IMR-90 (cell line): Measurements from ENCODE around the gene CD33. TPM values are rescaled to one million over a fixed set of nuclear protein-coding genes. Genes with fewer than 3 reads are reported as not detected.

Experiments used
- ATAC-seq: fragments of 200-7000 bp; cut with Tn5 transposase; 2 replicates; pipeline ENCODE4 v1.9.1; 2020; ENCODE audit warnings: low read depth, mild to moderate bottlenecking, moderate library complexity
- BruUV-seq: library from RNA; stranded (reverse); fragments of 400-500 nt; replicated peaks from 2 replicates; lab custom pipeline; 2021; lab: Mats Ljungman, UMichigan
- CTCF ChIA-PET: fragments of 300-600 bp; formaldehyde crosslinking; extraction: SDS; loops from one replicate; lab custom pipeline; 2021; ENCODE audit warnings: antibody characterized with exemption; lab: Yijun Ruan, JAX
- POLR2A ChIA-PET: fragments of 300-600 bp; sonication (Branson Sonifier 250); formaldehyde crosslinking; loops from one replicate; lab custom pipeline; 2022; ENCODE audit warnings: antibody characterized with exemption; ENCODE audit not compliant: unreplicated experiment; lab: Charles Lee
- DNase-seq: peaks from one replicate; pipeline ENCODE4 v3.0.0; 2013
- H2AFZ ChIP-seq: replicated peaks from 2 replicates; pipeline ENCODE3; 2013; ENCODE audit warnings: low read length, mild to moderate bottlenecking; ENCODE audit not compliant: poor library complexity
- H2AK5ac ChIP-seq: 2 replicates; pipeline ENCODE4 v1.6.1; 2013; ENCODE audit warnings: low read depth, low read length, inconsistent platforms
- H2AK9ac ChIP-seq: replicated peaks from 2 replicates; pipeline ENCODE3; 2013; ENCODE audit warnings: mild to moderate bottlenecking, low read depth, low read length, moderate library complexity; ENCODE audit not compliant: poor library complexity
- H2BK120ac ChIP-seq: 2 replicates; pipeline ENCODE4 v1.6.1; 2013; ENCODE audit warnings: low read depth, low read length, inconsistent platforms
- H2BK15ac ChIP-seq: 3 replicates; pipeline ENCODE4 v1.6.1; 2013; ENCODE audit warnings: low read depth, low read length, inconsistent platforms
- H2BK20ac ChIP-seq: 2 replicates; pipeline ENCODE4 v1.6.1; 2013; ENCODE audit warnings: low read depth, mild to moderate bottlenecking, inconsistent platforms, low read length, moderate library complexity
- H2BK5ac ChIP-seq: 2 replicates; pipeline ENCODE4 v1.6.1; 2013; ENCODE audit warnings: mild to moderate bottlenecking, low read depth, low read length, inconsistent platforms; ENCODE audit not compliant: poor library complexity, severe bottlenecking
- H3K14ac ChIP-seq: replicated peaks from 2 replicates; pipeline ENCODE4 v1.6.1; 2013; ENCODE audit warnings: low read depth, low read length, inconsistent platforms
- H3K18ac ChIP-seq: 2 replicates; pipeline ENCODE4 v1.6.1; 2013; ENCODE audit warnings: low read depth, low read length, control low read depth
- H3K23ac ChIP-seq: 2 replicates; pipeline ENCODE4 v1.6.1; 2013; ENCODE audit warnings: low read depth, low read length, inconsistent platforms
- H3K27ac ChIP-seq: 2 replicates; pipeline ENCODE4 v1.5.1; 2013; ENCODE audit warnings: mild to moderate bottlenecking, control low read depth, low read length; ENCODE audit not compliant: insufficient read depth
- H3K27me3 ChIP-seq: 2 replicates; pipeline ENCODE4 v1.6.1; 2013; ENCODE audit warnings: low read length; ENCODE audit not compliant: control insufficient read depth, insufficient read depth
- H3K36me3 ChIP-seq: 2 replicates; pipeline ENCODE4 v1.6.1; 2013; ENCODE audit warnings: low read length, mixed read lengths; ENCODE audit not compliant: control insufficient read depth, insufficient read depth
- H3K4ac ChIP-seq: 2 replicates; pipeline ENCODE4 v1.6.1; 2013; ENCODE audit warnings: low read depth, low read length, inconsistent platforms
- H3K4me1 ChIP-seq: 2 replicates; pipeline ENCODE4 v1.6.1; 2013; ENCODE audit warnings: low read length, mixed read lengths; ENCODE audit not compliant: control insufficient read depth, insufficient read depth
- H3K4me2 ChIP-seq: 2 replicates; pipeline ENCODE4 v1.6.1; 2013; ENCODE audit warnings: low read depth, mild to moderate bottlenecking, control low read depth, low read length, moderate library complexity
- H3K4me3 ChIP-seq: 2 replicates; pipeline ENCODE4 v1.5.1; 2013; ENCODE audit warnings: low read depth, mild to moderate bottlenecking, control low read depth, low read length, moderate library complexity; ENCODE audit not compliant: insufficient read depth
- H3K56ac ChIP-seq: 2 replicates; pipeline ENCODE4 v1.6.1; 2013; ENCODE audit warnings: low read length, inconsistent platforms; ENCODE audit not compliant: insufficient read depth; ENCODE audit errors: extremely low read depth
- H3K79me1 ChIP-seq, 2 experiments: 2 replicates each; pipeline ENCODE4 v1.6.1; 2013; ENCODE audit warnings: low read length in 2 of 2, inconsistent platforms in 1 of 2, low read depth in 1 of 2
- H3K9ac ChIP-seq: 2 replicates; pipeline ENCODE4 v1.6.1; 2013; ENCODE audit warnings: low read depth, low read length, control low read depth
- H3K9me1 ChIP-seq: 2 replicates; pipeline ENCODE4 v1.6.1; 2013; ENCODE audit warnings: low read length, inconsistent platforms; ENCODE audit not compliant: insufficient read depth
- H3K9me3 ChIP-seq: 2 replicates; pipeline ENCODE4 v1.6.1; 2013; ENCODE audit warnings: low read length; ENCODE audit not compliant: control insufficient read depth, insufficient read depth
- H4K20me1 ChIP-seq: 2 replicates; pipeline ENCODE4 v1.6.1; 2013; ENCODE audit warnings: low read length, inconsistent platforms; ENCODE audit not compliant: insufficient read depth
- H4K5ac ChIP-seq: 2 replicates; pipeline ENCODE4 v1.6.1; 2013; ENCODE audit warnings: mild to moderate bottlenecking, low read depth, low read length, control low read depth
- H4K8ac ChIP-seq, 2 experiments: 2 replicates each; pipeline ENCODE4 v1.6.1; 2013; ENCODE audit warnings: low read depth in 2 of 2, low read length in 2 of 2, control low read depth in 1 of 2, inconsistent platforms in 1 of 2
- H4K91ac ChIP-seq: 2 replicates; pipeline ENCODE4 v1.6.1; 2013; ENCODE audit warnings: low read depth, low read length, inconsistent platforms; ENCODE audit not compliant: insufficient read depth
- BHLHE40 ChIP-seq: fragments of 150-350 bp; IDR thresholded peaks from 2 replicates; pipeline ENCODE4 v1.6.1; 2016; ENCODE audit warnings: mild to moderate bottlenecking, low read depth, low read length
- CEBPB ChIP-seq: IDR thresholded peaks from 2 replicates; pipeline ENCODE4 v1.6.1; 2012; ENCODE audit warnings: low read depth, low read length, improper control_type of control experiment
- CHD1 ChIP-seq: IDR thresholded peaks from 2 replicates; pipeline ENCODE4 v1.6.1; 2012; ENCODE audit warnings: low read depth, low read length, improper control_type of control experiment
- CTCF ChIP-seq: conservative IDR thresholded peaks from 2 replicates; pipeline ENCODE4 v1.5.1; 2012; ENCODE audit warnings: mild to moderate bottlenecking, low read depth, low read length, improper control_type of control experiment
- ELK1 ChIP-seq: fragments of 150-350 bp; IDR thresholded peaks from 2 replicates; pipeline ENCODE4 v1.6.1; 2016; ENCODE audit warnings: low read depth, mild to moderate bottlenecking, low read length, moderate library complexity, borderline replicate concordance
- FOS ChIP-seq: fragments of 150-350 bp; IDR thresholded peaks from 2 replicates; pipeline ENCODE4 v1.6.1; 2016; ENCODE audit warnings: low read depth, low read length
- MAFK ChIP-seq: IDR thresholded peaks from 2 replicates; pipeline ENCODE4 v1.6.1; 2012; ENCODE audit warnings: low read depth, low read length, improper control_type of control experiment
- MAZ ChIP-seq: IDR thresholded peaks from 2 replicates; pipeline ENCODE4 v1.6.1; 2012; ENCODE audit warnings: low read depth, mild to moderate bottlenecking, low read length, improper control_type of control experiment, moderate library complexity, borderline replicate concordance
- MXI1 ChIP-seq: IDR thresholded peaks from 2 replicates; pipeline ENCODE4 v1.6.1; 2012; ENCODE audit warnings: low read depth, mild to moderate bottlenecking, low read length, moderate library complexity, borderline replicate concordance
- NFE2L2 ChIP-seq: fragments of 150-350 bp; IDR thresholded peaks from 2 replicates; pipeline ENCODE4 v1.6.1; 2016; ENCODE audit warnings: low read depth, mild to moderate bottlenecking, low read length
- POLR2A ChIP-seq: IDR thresholded peaks from 2 replicates; pipeline ENCODE4 v1.6.1; 2012; ENCODE audit warnings: mild to moderate bottlenecking, low read depth, low read length
- RAD21 ChIP-seq: IDR thresholded peaks from 2 replicates; pipeline ENCODE4 v1.6.1; 2012; ENCODE audit warnings: low read length, improper control_type of control experiment
- RCOR1 ChIP-seq: IDR thresholded peaks from 2 replicates; pipeline ENCODE4 v1.6.1; 2012; ENCODE audit warnings: mild to moderate bottlenecking, low read length, improper control_type of control experiment; ENCODE audit not compliant: insufficient replicate concordance
- RFX5 ChIP-seq: IDR thresholded peaks from 2 replicates; pipeline ENCODE4 v1.8.0; 2012; ENCODE audit warnings: low read depth, mild to moderate bottlenecking, low read length, moderate library complexity
- SMC3 ChIP-seq: fragments of 150-350 bp; IDR thresholded peaks from 2 replicates; pipeline ENCODE4 v1.6.1; 2016; ENCODE audit warnings: low read depth, mild to moderate bottlenecking, antibody characterized with exemption, low read length, moderate library complexity
- USF2 ChIP-seq: fragments of 150-350 bp; IDR thresholded peaks from 2 replicates; pipeline ENCODE4 v1.6.1; 2017; ENCODE audit warnings: mild to moderate bottlenecking, antibody characterized with exemption, low read length, low read depth
- WGBS, 2 experiments: methylation state at CpG; one replicate each; pipeline versions ENCODE4 v1.1.5 to v1.1.7; 2013; ENCODE audit warnings: missing lambda C conversion rate in 2 of 2; ENCODE audit not compliant: insufficient read length in 1 of 2; ENCODE audit errors: extremely low coverage in 2 of 2; 5-methylcytosine and 5-hydroxymethylcytosine counted together
- dilution Hi-C: fragments of 300-500 bp; cut with HindIII; formaldehyde crosslinking; loops from one replicate; pipeline ENCODE4 v1.14.3; 2018; ENCODE audit warnings: low sequenced_read_pairs; ENCODE audit not compliant: unreplicated experiment
- in situ Hi-C: fragments of 300-500 bp; cut with MboI; formaldehyde crosslinking; loops from 3 replicates; pipeline ENCODE4 v1.14.3; 2019; ENCODE audit warnings: low sequenced_read_pairs, inconsistent platforms, mixed read lengths
- intact Hi-C: fragments of 100-400 bp; cut with micrococcal nuclease; formaldehyde crosslinking; loops from 2 replicates; pipeline ENCODE4 v1.10.0; 2022
- polyA plus RNA-seq, 3 experiments: library from polyadenylated mRNA; depleted of rRNA; stranded (reverse); fragments of >200 nt; gene quantifications; 2 replicates each; pipeline ENCODE4 v1.2.3, GENCODE V29; 2012; ENCODE audit warnings: low replicate concordance in 1 of 3
- total RNA-seq: library from RNA; depleted of rRNA; stranded (reverse); fragments of >200 nt; gene quantifications from 2 replicates; pipeline ENCODE4 v1.2.3, GENCODE V29; 2012

CD33 gene
- total and polyA plus RNA-seq, 2 of the 4 experiments (the other 2 are of a cell fraction) = not detected

- Histone ChIP-seq H3K56ac (no peak overlapping the region), H2AK5ac (no peak overlapping the region), H2BK15ac (no peak overlapping the region), H3K4ac (no peak overlapping the region), H3K79me1 (no peaks in the 10 kb centered on the region), H3K36me3 (no peaks in the 10 kb centered on the region), H3K4me1 (no peaks in the 10 kb centered on the region), H2BK20ac (no peak overlapping the region), H4K20me1 (no peaks in the 10 kb centered on the region), H3K9ac (no peak overlapping the region), H3K9me1 (no peaks in the 10 kb centered on the region), H3K4me2 (no peak overlapping the region), H3K9me3 (peaks cover under 1% of the 10 kb centered on the region; the same call in 1 of the 2 replicates), H2BK5ac (no peak overlapping the region), H4K8ac (no peak overlapping the region), H3K27me3 (no peaks in the 10 kb centered on the region), H4K5ac (no peak overlapping the region), H3K4me3 (no peak overlapping the region), H3K23ac (no peak overlapping the region), H3K18ac (no peak overlapping the region), H4K91ac (no peak overlapping the region), H2AFZ (no peak overlapping the region), H3K14ac (no peak overlapping the region), H2BK120ac (no peak overlapping the region), H3K27ac (no peak overlapping the region), H2AK9ac (no peak overlapping the region)
- in situ Hi-C loops = no loop called here
- CTCF ChIA-PET = no interaction called here
- POLR2A ChIA-PET = no interaction called here
- WGBS, 2 experiments = no CpG with 5 or more reads among the region's 2 CpGs
- no peak for TF ChIP-seq RAD21
- TF ChIP-seq SMC3 = no peak
- TF ChIP-seq MAFK = no peak
- no peak for TF ChIP-seq RFX5
- no peak for TF ChIP-seq BHLHE40
- no peak for TF ChIP-seq NFE2L2
- no peak for TF ChIP-seq ELK1
- TF ChIP-seq CTCF = no peak
- no peak for TF ChIP-seq POLR2A
- TF ChIP-seq CEBPB = no peak
- TF ChIP-seq CHD1 = no peak
- TF ChIP-seq MAZ = no peak
- no peak for TF ChIP-seq RCOR1
- no peak for TF ChIP-seq USF2
- TF ChIP-seq FOS = no peak
- TF ChIP-seq MXI1 = no peak
- ATAC-seq (no peak), DNase-seq (no peak)
- intact Hi-C loops = no loop called here
- dilution Hi-C loops = no loop called here
- BruUV-seq = no TSS peak
These were observed 31.3 kb downstream of the CD33 start for GRCh38 chr19:51256155-51256625.
